Naive thymus-derived CD8-positive, alpha-beta T cell (primary cell): Measurements from ENCODE around the gene MAPK8IP2. TPM values are rescaled to one million over a fixed set of nuclear protein-coding genes. Genes with fewer than 3 reads are reported as not detected.

ENCODE experiments used
- ATAC-seq, 2 donors: fragments of 150-1000 bp; cut with Tn5 transposase in 1 of 2; sonication (Bioruptor Pico), chemical (Tn5 transposase) in 1 of 2; 1 replicate in 1 of 2; 2 replicates in 1 of 2; pipeline ENCODE4 v1.10.0; 2021; ENCODE audit warnings: mild to moderate bottlenecking in 2 of 2, moderate library complexity in 2 of 2
- POLR2A ChIA-PET: fragments of 350-600 bp; sonication (Branson Sonifier 250); formaldehyde crosslinking; loops from one replicate; lab custom pipeline; 2021; ENCODE audit warnings: antibody characterized with exemption; lab: Charles Lee
- DNase-seq, 10 donors: peaks; one replicate each; pipeline versions ENCODE4 v3.0.0 to v3.0.0-alpha.2; 2020 to 2022
- H3K27ac Mint-ChIP-seq, 10 donors: one replicate each; pipeline ENCODE4 v1.8.0; 2020 to 2022; ENCODE audit warnings: mild to moderate bottlenecking in 10 of 10, mixed read lengths in 10 of 10, moderate library complexity in 4 of 10, inconsistent platforms in 1 of 10
- H3K27me3 Mint-ChIP-seq, 5 donors: one replicate each; pipeline ENCODE4 v1.8.0; 2021 to 2022; ENCODE audit warnings: mixed read lengths in 5 of 5
- H3K36me3 Mint-ChIP-seq, 3 donors: one replicate each; pipeline ENCODE4 v1.8.0; 2020 to 2022; ENCODE audit warnings: mixed read lengths in 3 of 3, mild to moderate bottlenecking in 2 of 3, inconsistent platforms in 1 of 3
- H3K4me1 Mint-ChIP-seq, 4 donors: one replicate each; pipeline ENCODE4 v1.8.0; 2021 to 2022; ENCODE audit warnings: mixed read lengths in 4 of 4
- H3K4me3 Mint-ChIP-seq, 10 donors: one replicate each; pipeline ENCODE4 v1.8.0; 2020 to 2022; ENCODE audit warnings: mild to moderate bottlenecking in 10 of 10, mixed read lengths in 10 of 10, moderate library complexity in 6 of 10, inconsistent platforms in 1 of 10
- H3K9me3 Mint-ChIP-seq, 9 donors: one replicate each; pipeline ENCODE4 v1.8.0; 2020 to 2022; ENCODE audit warnings: mixed read lengths in 9 of 9, mild to moderate bottlenecking in 3 of 9, inconsistent platforms in 1 of 9, moderate library complexity in 1 of 9
- polyA plus RNA-seq, 3 donors: library from polyadenylated mRNA; unstranded; fragments of 300-500 nt; fragmentation: Illumina TruSeq; gene quantifications; one replicate each; pipeline ENCODE4 v1.2.3, GENCODE V29; 2021
- total RNA-seq, 8 experiments: library from RNA in 2 of 8; stranded (reverse) in 2 of 8; gene quantifications; one replicate each; pipeline ENCODE4 v1.2.3 and lab custom pipeline; 2021 to 2026

MAPK8IP2 gene
- total and polyA plus RNA-seq, 5 experiments from 2014 or later = 0.22 to 0.62 TPM; not detected in 3

GRCh38 chr22:50576806-50577696 lies 23.5 kb upstream of the MAPK8IP2 start:
- H3K4me1 Mint-ChIP-seq = peaks cover 8 to 35% (median 29%) of the 10 kb centered on the region in 4 donors
- DNase-seq (no peak), ATAC-seq (no peak)
- peaks cover 0 to 22% (median 4%) of the 10 kb centered on the region in 3 donors for H3K36me3 Mint-ChIP-seq
- H3K9me3 Mint-ChIP-seq = no peaks in the 10 kb centered on the region
- H3K4me3 Mint-ChIP-seq = peak overlapping the region in 7 of 10 donors; percentile 14 to 61 (median 57)
- H3K27me3 Mint-ChIP-seq = no peaks in the 10 kb centered on the region
- peak overlapping the region in 3 of 10 donors; percentile 24 to 72 (median 26) for H3K27ac Mint-ChIP-seq
- POLR2A ChIA-PET = interaction anchor here (0.7 to 3.2 kb wide), 5 partner anchors 8 to 43 kb away, joined by 4 to 26 read pairs (median 5); no protein-coding TSS in a partner anchor

GRCh38 chr22:50577697-50577986 lies 23.0 kb upstream of the MAPK8IP2 start:
- POLR2A ChIA-PET = interaction anchor here (0.7 to 3.2 kb wide), 5 partner anchors 8 to 43 kb away, joined by 4 to 26 read pairs (median 5); no protein-coding TSS in a partner anchor

GRCh38 chr22:50577987-50578775 lies 22.4 kb upstream of the MAPK8IP2 start, which contains the start of gene CPT1B:
TSS of gene CPT1B (minus strand) at chr22:50578427. CDS start at chr22:50577915, 512 bp downstream.
- Mint-ChIP-seq H3K4me1 (peaks cover 8 to 37% (median 32%) of the 10 kb centered on the region in 4 donors), H3K9me3 (no peaks in the 10 kb centered on the region)

More at GRCh38 chr22:50577697-50577986, 23.0 kb upstream of the MAPK8IP2 start:
- Mint-ChIP-seq H3K4me3 (peak overlapping the region in 7 of 10 donors; percentile 15 to 61 (median 57)), H3K36me3 (peaks cover 0 to 22% (median 4%) of the 10 kb centered on the region in 3 donors), H3K4me1 (peaks cover 8 to 35% (median 29%) of the 10 kb centered on the region in 4 donors), H3K27me3 (no peaks in the 10 kb centered on the region), H3K9me3 (no peaks in the 10 kb centered on the region), H3K27ac (peak overlapping the region in 2 of 10 donors; percentile 26 to 72)
- ATAC-seq = no peak
- no peak for DNase-seq

GRCh38 chr22:50578776-50579310 lies 21.8 kb upstream of the MAPK8IP2 start:
- Mint-ChIP-seq H3K4me1 (peaks cover 12 to 44% (median 38%) of the 10 kb centered on the region in 4 donors), H3K27me3 (no peaks in the 10 kb centered on the region), H3K9me3 (no peaks in the 10 kb centered on the region), H3K27ac (peak overlapping the region in 1 of 10 donors; percentile 34), H3K36me3 (peaks cover 0 to 22% (median 4%) of the 10 kb centered on the region in 3 donors), H3K4me3 (peak overlapping the region in 2 of 10 donors; percentile 31 to 38)
- ATAC-seq = no peak
- POLR2A ChIA-PET = interaction anchor here (0.6 to 3.2 kb wide), 7 partner anchors 9 to 220 kb away, joined by 3 to 26 read pairs (median 4); partner anchors contain the start of gene SYCE3
- no peak for DNase-seq

More at GRCh38 chr22:50577987-50578775, 22.4 kb upstream of the MAPK8IP2 start, which contains the start of gene CPT1B:
- peak within 1 kb of the TSS in 9 of 10 donors; percentile 15 to 61 (median 56) for H3K4me3 Mint-ChIP-seq
- ATAC-seq (no peak), DNase-seq (no peak)
- H3K36me3 Mint-ChIP-seq = peaks cover 0 to 22% (median 4%) of the 10 kb centered on the region in 3 donors
- no peaks in the 10 kb centered on the region for H3K27me3 Mint-ChIP-seq
- POLR2A ChIA-PET = interaction anchor here (0.6 to 3.2 kb wide), 7 partner anchors 9 to 219 kb away, joined by 3 to 26 read pairs (median 4); partner anchors contain the start of gene SYCE3
- H3K27ac Mint-ChIP-seq = peak within 1 kb of the TSS in 3 of 10 donors; percentile 26 to 72 (median 34)

- no peaks in the 10 kb centered on the region for H3K9me3 Mint-ChIP-seq
- POLR2A ChIA-PET = interaction anchor here (1.0 to 3.2 kb wide), 2 partner anchors 41 kb away, joined by 4 to 26 read pairs; no protein-coding TSS in a partner anchor
- peaks cover 12 to 46% (median 40%) of the 10 kb centered on the region in 4 donors for H3K4me1 Mint-ChIP-seq
- H3K36me3 Mint-ChIP-seq = peaks cover 0 to 22% (median 0%) of the 10 kb centered on the region in 3 donors
- peak overlapping the region in 3 of 10 donors; percentile 7 to 56 (median 22) for H3K4me3 Mint-ChIP-seq
- ATAC-seq = no peak
- peak overlapping the region in 3 of 10 donors; percentile 22 to 49 (median 37) for H3K27ac Mint-ChIP-seq
- no peaks in the 10 kb centered on the region for H3K27me3 Mint-ChIP-seq
- DNase-seq = no peak
These were observed 20.8 kb upstream of the MAPK8IP2 start for GRCh38 chr22:50579752-50580151.

- DNase-seq (no peak), ATAC-seq (no peak)
- peaks cover 12 to 46% (median 40%) of the 10 kb centered on the region in 4 donors for H3K4me1 Mint-ChIP-seq
- POLR2A ChIA-PET = interaction anchor here (1.0 to 3.2 kb wide), 8 partner anchors 17 to 90 kb away, joined by 3 to 51 read pairs (median 9); partner anchors contain the start of genes LMF2, NCAPH2, SCO2 and SYCE3
- peaks cover 0 to 18% (median 0%) of the 10 kb centered on the region in 3 donors for H3K36me3 Mint-ChIP-seq
- peak overlapping the region in 8 of 10 donors; percentile 56 to 98 (median 88) for H3K27ac Mint-ChIP-seq
- no peaks in the 10 kb centered on the region for H3K9me3 Mint-ChIP-seq
- no peaks in the 10 kb centered on the region for H3K27me3 Mint-ChIP-seq
- peak overlapping the region; percentile 68 to 98 (median 86) for H3K4me3 Mint-ChIP-seq
These were observed 19.3 kb upstream of the MAPK8IP2 start for GRCh38 chr22:50581031-50581949.

GRCh38 chr22:50581950-50582492 lies 18.6 kb upstream of the MAPK8IP2 start:
- Mint-ChIP-seq H3K4me3 (peak overlapping the region; percentile 68 to 98 (median 92)), H3K9me3 (no peaks in the 10 kb centered on the region), H3K27me3 (no peaks in the 10 kb centered on the region), H3K27ac (peak overlapping the region in 9 of 10 donors; percentile 48 to 98 (median 94)), H3K36me3 (peaks cover 0 to 18% (median 0%) of the 10 kb centered on the region in 3 donors), H3K4me1 (peaks cover 12 to 46% (median 38%) of the 10 kb centered on the region in 4 donors)
- DNase-seq (peak in 4 of 10 donors; percentile 11 to 46 (median 26)), ATAC-seq (peak in 1 of 2 donors; percentile 7)
- POLR2A ChIA-PET = interaction anchor here (1.0 to 3.2 kb wide), 10 partner anchors 17 to 89 kb away, joined by 3 to 51 read pairs (median 12); partner anchors contain the start of genes ARSA, LMF2, NCAPH2 and SCO2

GRCh38 chr22:50582493-50583293 lies 17.9 kb upstream of the MAPK8IP2 start, which contains the start of gene CHKB:
TSS of gene CHKB (minus strand) at chr22:50582849. CDS start at chr22:50582781, 68 bp downstream.
- Mint-ChIP-seq H3K36me3 (peaks cover 0 to 14% (median 0%) of the 10 kb centered on the region in 3 donors), H3K4me3 (peak within 1 kb of the TSS; percentile 84 to 98 (median 94)), H3K4me1 (peaks cover 9 to 39% (median 31%) of the 10 kb centered on the region in 4 donors), H3K27ac (peak within 1 kb of the TSS; percentile 88 to 98 (median 96)), H3K27me3 (no peaks in the 10 kb centered on the region), H3K9me3 (no peaks in the 10 kb centered on the region)
- peak; percentile 96 to 99 (median 98) for DNase-seq
- POLR2A ChIA-PET = interaction anchor here (1.0 to 3.2 kb wide), 12 partner anchors 10 to 88 kb away, joined by 3 to 51 read pairs (median 8); partner anchors contain the start of genes ARSA, LMF2, NCAPH2 and SCO2
- ATAC-seq = peak; percentile 92 to 94

GRCh38 chr22:50583294-50583861 lies 17.2 kb upstream of the MAPK8IP2 start:
- Mint-ChIP-seq H3K36me3 (peaks cover 0 to 14% (median 0%) of the 10 kb centered on the region in 3 donors), H3K4me1 (peaks cover 9 to 39% (median 31%) of the 10 kb centered on the region in 4 donors), H3K27ac (peak overlapping the region; percentile 28 to 94 (median 78)), H3K9me3 (no peaks in the 10 kb centered on the region), H3K27me3 (no peaks in the 10 kb centered on the region), H3K4me3 (peak overlapping the region; percentile 77 to 98 (median 94))
- POLR2A ChIA-PET = interaction anchor here (0.7 to 3.2 kb wide), 10 partner anchors 9 to 75 kb away, joined by 3 to 51 read pairs (median 12); partner anchors contain the start of genes LMF2, NCAPH2, SCO2 and SYCE3
- ATAC-seq = peak; percentile 13 to 22
- no peak for DNase-seq
